Mesenteric fat pad (tissue), 1 donor: ENCODE results near the gene SS18L1. TPM values are rescaled to one million over a fixed set of nuclear protein-coding genes. Genes with fewer than 3 reads are reported as not detected.

Experiments used
- DNase-seq: peaks from one replicate; pipeline ENCODE4 v3.0.0-alpha.2; 2020; ENCODE audit warnings: low spot score
- total RNA-seq: library from RNA; stranded (reverse); fragmentation: NEBNext Ultra II Directional; extraction: Animal tissue kit (Norgen Biotek cat#: 25700); gene quantifications from one replicate; pipeline ENCODE4 v1.2.1, GENCODE V29; 2021
- donor health status: DM: yes; HTN: yes; CAD: no.

SS18L1 gene
- total RNA-seq, 1 donor from 2014 or later: 9.0 TPM

- no peak for DNase-seq
Observed at GRCh38 chr20:62151835-62152364, 8.3 kb downstream of the SS18L1 start.

GRCh38 chr20:62155428-62156253, 12.1 kb downstream of the SS18L1 start:
- DNase-seq: no peak

GRCh38 chr20:62156254-62156556, 12.6 kb downstream of the SS18L1 start:
- no peak for DNase-seq

GRCh38 chr20:62156592-62157386, 13.2 kb downstream of the SS18L1 start:
- DNase-seq: no peak

- DNase-seq: no peak
Observed at GRCh38 chr20:62157387-62158087, 14.0 kb downstream of the SS18L1 start.

GRCh38 chr20:62158088-62158400, 14.5 kb downstream of the SS18L1 start:
- no peak for DNase-seq

GRCh38 chr20:62158541-62158940, 15.0 kb downstream of the SS18L1 start:
- DNase-seq: no peak

- no peak for DNase-seq
Observed at GRCh38 chr20:62159052-62159451, 15.5 kb downstream of the SS18L1 start.

GRCh38 chr20:62159839-62160238, 16.3 kb downstream of the SS18L1 start:
- DNase-seq: no peak

GRCh38 chr20:62160253-62160652, 16.7 kb downstream of the SS18L1 start:
- DNase-seq: no peak

GRCh38 chr20:62160876-62161275, 17.3 kb downstream of the SS18L1 start:
- DNase-seq: no peak

GRCh38 chr20:62161347-62161746, 17.8 kb downstream of the SS18L1 start:
- DNase-seq: no peak

GRCh38 chr20:62162765-62163484, 19.4 kb downstream of the SS18L1 start:
- no peak for DNase-seq

GRCh38 chr20:62163485-62163865, 19.9 kb downstream of the SS18L1 start:
- DNase-seq: no peak

GRCh38 chr20:62163986-62164762, 20.6 kb downstream of the SS18L1 start:
- DNase-seq: no peak

- DNase-seq: no peak
Observed at GRCh38 chr20:62164879-62165761, 21.6 kb downstream of the SS18L1 start.

GRCh38 chr20:62165762-62166399, 22.3 kb downstream of the SS18L1 start:
- DNase-seq: no peak

GRCh38 chr20:62167474-62167873, 23.9 kb downstream of the SS18L1 start:
- no peak for DNase-seq

GRCh38 chr20:62168061-62168460, 24.5 kb downstream of the SS18L1 start:
- DNase-seq: no peak
